Activated effector memory CD4-positive, alpha-beta T cell treated with anti-CD3 and anti-CD28 coated beads, Interleukin-2, amount 50 U/mL, for 16 hours (primary cell): Measurements from ENCODE around the gene ADAP1.
"Not testable (repeated sequence)": the region's sequence is repeated elsewhere in the genome, so short reads cannot be mapped to it uniquely, and the experiment has no call there.

ENCODE experiments used
- DNase-seq: peaks from one replicate; pipeline ENCODE4 v3.0.0-alpha.2; 2020

Gene ADAP1

GRCh38 chr7:876077-876971 lies 78.2 kb downstream of the ADAP1 start, which contains the start of gene GET4:
Gene GET4, plus strand, starts transcription at chr7:876554. Its CDS starts 92 bp downstream, at chr7:876646.
- peak; percentile 99 for DNase-seq

GRCh38 chr7:875476-876076 lies 78.9 kb downstream of the ADAP1 start:
- no peak for DNase-seq

GRCh38 chr7:875051-875450 lies 79.4 kb downstream of the ADAP1 start:
- no peak for DNase-seq

- no peak for DNase-seq
Measured at GRCh38 chr7:874031-874749, 80.3 kb downstream of the ADAP1 start.

GRCh38 chr7:873367-874002 lies 81.0 kb downstream of the ADAP1 start:
- peak; percentile 89 for DNase-seq

- DNase-seq: not testable (repeated sequence)
Measured at GRCh38 chr7:872685-873084, 81.8 kb downstream of the ADAP1 start.

- DNase-seq: no peak
Measured at GRCh38 chr7:871900-872537, 82.5 kb downstream of the ADAP1 start.

- no peak for DNase-seq
Measured at GRCh38 chr7:869348-869747, 85.1 kb downstream of the ADAP1 start.

- no peak for DNase-seq
Measured at GRCh38 chr7:868189-868486, 86.3 kb downstream of the ADAP1 start.

- DNase-seq: no peak
Measured at GRCh38 chr7:867406-868188, 86.9 kb downstream of the ADAP1 start.

GRCh38 chr7:867001-867405 lies 87.5 kb downstream of the ADAP1 start:
- no peak for DNase-seq

- DNase-seq: no peak
Measured at GRCh38 chr7:865921-866320, 88.6 kb downstream of the ADAP1 start.

GRCh38 chr7:863106-863505 lies 91.4 kb downstream of the ADAP1 start:
- DNase-seq: no peak

GRCh38 chr7:862157-862556 lies 92.3 kb downstream of the ADAP1 start:
- no peak for DNase-seq

GRCh38 chr7:861222-861621 lies 93.3 kb downstream of the ADAP1 start:
- DNase-seq: no peak

GRCh38 chr7:860149-860548 lies 94.3 kb downstream of the ADAP1 start:
- DNase-seq: no peak

- DNase-seq: no peak
Measured at GRCh38 chr7:859359-860030, 95.0 kb downstream of the ADAP1 start.

- DNase-seq: no peak
Measured at GRCh38 chr7:857661-858060, 96.8 kb downstream of the ADAP1 start.

- DNase-seq: no peak
Measured at GRCh38 chr7:856444-857095, 97.9 kb downstream of the ADAP1 start.

- no peak for DNase-seq
Measured at GRCh38 chr7:855686-856369, 98.7 kb downstream of the ADAP1 start.
